WTC11 (cell line): Measurements from ENCODE around the gene ARHGEF28. TPM values are rescaled to one million over a fixed set of nuclear protein-coding genes. Genes with fewer than 3 reads are reported as not detected.

ENCODE experiments used
- ATAC-seq: fragments of 200-7000 bp; cut with Tn5 transposase; 2 replicates; pipeline ENCODE4 v1.10.0; 2021; ENCODE audit warnings: mild to moderate bottlenecking, moderate library complexity
- CTCF ChIA-PET: fragments of 300-600 bp; sonication (Branson Sonifier 250); formaldehyde crosslinking; loops from one replicate; lab custom pipeline; 2021; ENCODE audit warnings: antibody characterized with exemption; lab: Charles Lee
- POLR2A ChIA-PET: fragments of 350-600 bp; sonication (Branson Sonifier 250); formaldehyde crosslinking; loops from one replicate; lab custom pipeline; 2021; ENCODE audit warnings: antibody characterized with exemption; lab: Charles Lee
- DNase-seq: peaks from one replicate; pipeline ENCODE4 v3.0.0; 2021; ENCODE audit warnings: low spot score
- H3K27ac Mint-ChIP-seq: 2 replicates; pipeline ENCODE4 v1.8.0; 2021; ENCODE audit warnings: mixed read lengths
- H3K27me3 Mint-ChIP-seq: 2 replicates; pipeline ENCODE4 v1.8.0; 2021; ENCODE audit warnings: low read depth, mild to moderate bottlenecking, moderate library complexity, mixed read lengths
- H3K36me3 Mint-ChIP-seq: 2 replicates; pipeline ENCODE4 v1.8.0; 2021; ENCODE audit warnings: mixed read lengths
- H3K4me1 Mint-ChIP-seq: 2 replicates; pipeline ENCODE4 v1.8.0; 2022; ENCODE audit warnings: mixed read lengths
- H3K4me3 Mint-ChIP-seq: 2 replicates; pipeline ENCODE4 v1.8.0; 2021; ENCODE audit warnings: mild to moderate bottlenecking, moderate library complexity, mixed read lengths
- H3K9me3 Mint-ChIP-seq: 2 replicates; pipeline ENCODE4 v1.8.0; 2021; ENCODE audit warnings: mixed read lengths
- AR ChIP-seq: fragments of 250-450 bp; sonication (Bioruptor Pico); IDR thresholded peaks from 2 replicates; pipeline ENCODE4 v1.9.0; 2021; ENCODE audit warnings: mild to moderate bottlenecking
- ARID4B ChIP-seq: sonication (generic); formaldehyde crosslinking; IDR thresholded peaks from 2 replicates; pipeline ENCODE4 v1.8.0; 2023; ENCODE audit warnings: missing genetic modification reagents, mild to moderate bottlenecking, borderline replicate concordance
- ATF3 ChIP-seq: sonication (generic); formaldehyde crosslinking; conservative IDR thresholded peaks from 2 replicates; pipeline ENCODE4 v1.8.1; 2022; ENCODE audit warnings: mild to moderate bottlenecking, missing genetic modification reagents
- CREB1 ChIP-seq: sonication (generic); formaldehyde crosslinking; IDR thresholded peaks from 2 replicates; pipeline ENCODE4 v1.8.0; 2023; ENCODE audit warnings: mild to moderate bottlenecking, missing genetic modification reagents
- E2F1 ChIP-seq: sonication (generic); formaldehyde crosslinking; IDR thresholded peaks from 2 replicates; pipeline ENCODE4 v1.8.0; 2022; ENCODE audit warnings: mild to moderate bottlenecking, missing genetic modification reagents
- E2F4 ChIP-seq: sonication (generic); formaldehyde crosslinking; IDR thresholded peaks from 2 replicates; pipeline ENCODE4 v1.8.1; 2022; ENCODE audit warnings: low read depth, mild to moderate bottlenecking, moderate library complexity, missing genetic modification reagents, borderline replicate concordance
- EMX1 ChIP-seq: fragments of 250-450 bp; sonication (Bioruptor Pico); IDR thresholded peaks from 2 replicates; pipeline ENCODE4 v1.8.0; 2021; ENCODE audit warnings: mild to moderate bottlenecking
- ESRRA ChIP-seq: sonication (generic); formaldehyde crosslinking; IDR thresholded peaks from 2 replicates; pipeline ENCODE4 v1.8.1; 2022; ENCODE audit warnings: mild to moderate bottlenecking, missing genetic modification reagents, borderline replicate concordance
- HMGA2 ChIP-seq: fragments of 250-450 bp; sonication (Bioruptor Pico); IDR thresholded peaks from 2 replicates; pipeline ENCODE4 v1.4.0; 2021; ENCODE audit warnings: mild to moderate bottlenecking, moderate library complexity
- IRF2 ChIP-seq: sonication (generic); formaldehyde crosslinking; IDR thresholded peaks from 2 replicates; pipeline ENCODE4 v1.8.0; 2022; ENCODE audit warnings: low read depth, missing genetic modification reagents, borderline replicate concordance
- NFE2L1 ChIP-seq: sonication (generic); formaldehyde crosslinking; IDR thresholded peaks from 2 replicates; pipeline ENCODE4 v1.8.1; 2023; ENCODE audit warnings: missing genetic modification reagents
- NR2C2 ChIP-seq: sonication (generic); formaldehyde crosslinking; IDR thresholded peaks from 2 replicates; pipeline ENCODE4 v1.8.0; 2022; ENCODE audit warnings: mild to moderate bottlenecking, missing genetic modification reagents
- PREB ChIP-seq: sonication (generic); formaldehyde crosslinking; IDR thresholded peaks from 2 replicates; pipeline ENCODE4 v1.8.1; 2022; ENCODE audit warnings: mild to moderate bottlenecking, missing genetic modification reagents, moderate library complexity, borderline replicate concordance
- PRRX2 ChIP-seq: fragments of 250-450 bp; sonication (Bioruptor Pico); IDR thresholded peaks from 2 replicates; pipeline ENCODE4 v1.8.0; 2021; ENCODE audit warnings: mild to moderate bottlenecking
- ZNF121 ChIP-seq: sonication (generic); formaldehyde crosslinking; IDR thresholded peaks from 2 replicates; pipeline ENCODE4 v1.8.0; 2023; ENCODE audit warnings: missing genetic modification reagents
- ZNF532 ChIP-seq: fragments of 250-450 bp; sonication (Bioruptor Pico); IDR thresholded peaks from 2 replicates; pipeline ENCODE4 v1.9.0; 2021; ENCODE audit warnings: mild to moderate bottlenecking, borderline replicate concordance
- ZNF671 ChIP-seq: fragments of 250-450 bp; sonication (Bioruptor Pico); IDR thresholded peaks from 2 replicates; pipeline ENCODE4 v1.8.0; 2021; ENCODE audit warnings: mild to moderate bottlenecking
- ZSCAN18 ChIP-seq: fragments of 250-450 bp; sonication (Bioruptor Pico); IDR thresholded peaks from 2 replicates; pipeline ENCODE4 v2.1.2; 2022; ENCODE audit warnings: mild to moderate bottlenecking, moderate library complexity
- total RNA-seq: library from RNA; stranded (reverse); gene quantifications from 3 replicates; pipeline ENCODE4 v1.2.3, GENCODE V29; 2021

ARHGEF28 gene
- total RNA-seq, 1 experiment from 2014 or later = 0.96 TPM

- TF ChIP-seq ZNF532 (CRISPR knock-in tag) (no peak), IRF2 (CRISPR knock-in tag) (no peak), ATF3 (CRISPR knock-in tag) (no peak), ESRRA (no peak), EMX1 (CRISPR knock-in tag) (no peak), ZNF121 (CRISPR knock-in tag) (no peak), HMGA2 (no peak)
These were observed 151.2 kb downstream of the ARHGEF28 start (continued) for GRCh38 chr5:73777192-73777591.

GRCh38 chr5:73780302-73781080 lies 154.5 kb downstream of the ARHGEF28 start:
- no peaks in the 10 kb centered on the region for H3K4me1 Mint-ChIP-seq
- H3K36me3 Mint-ChIP-seq = no peaks in the 10 kb centered on the region
- H3K27me3 Mint-ChIP-seq = no peaks in the 10 kb centered on the region
- no peak overlapping the region for H3K27ac Mint-ChIP-seq
- no peaks in the 10 kb centered on the region for H3K9me3 Mint-ChIP-seq
- POLR2A ChIA-PET = no interaction called here
- DNase-seq = no peak
- ATAC-seq = no peak
- CTCF ChIA-PET = no interaction called here
- H3K4me3 Mint-ChIP-seq = no peak overlapping the region
- TF ChIP-seq ZSCAN18 (CRISPR knock-in tag) (no peak), NFE2L1 (CRISPR knock-in tag) (no peak), PRRX2 (no peak), ZNF671 (CRISPR knock-in tag) (no peak), ARID4B (CRISPR knock-in tag) (no peak), CREB1 (no peak), E2F1 (no peak), NR2C2 (no peak), PREB (CRISPR knock-in tag) (no peak), HMGA2 (no peak), AR (CRISPR knock-in tag) (no peak), ESRRA (no peak), E2F4 (CRISPR knock-in tag) (no peak)
